HPDE6-E6E7 (cell line): ENCODE data around the gene B3GAT2.

Experiments used
- DNase-seq: peaks from one replicate; pipeline ENCODE4 v3.0.0; 2011; ENCODE audit warnings: missing footprints; ENCODE audit errors: extremely low spot score

The B3GAT2 gene

GRCh38 chr6:70842541-70842940 lies 114.3 kb downstream of the B3GAT2 start:
- no peak for DNase-seq

DNA sequence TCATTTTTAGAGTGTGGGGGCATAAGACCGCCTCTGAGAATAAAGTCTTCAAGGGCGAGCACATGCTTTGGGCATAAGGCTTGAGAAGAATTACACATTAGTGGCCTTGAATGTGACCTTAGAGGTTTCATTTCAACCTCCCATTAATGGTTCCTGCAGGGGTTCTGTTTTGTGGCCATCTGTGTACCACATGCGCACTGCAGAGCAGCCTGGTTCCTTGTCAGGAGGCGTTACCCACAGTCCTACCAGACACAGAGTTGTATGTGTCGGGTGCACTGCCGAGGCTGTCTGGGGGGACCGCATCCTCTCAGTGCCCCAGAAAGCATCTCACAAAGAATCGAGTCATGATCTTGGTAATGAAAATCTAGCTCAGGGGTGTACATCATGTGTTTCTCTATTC lies 115.7 kb downstream of the B3GAT2 start:
- no peak for DNase-seq

GRCh38 chr6:70839286-70840266 lies 117.3 kb downstream of the B3GAT2 start:
- DNase-seq, result no peak

GRCh38 chr6:70838907-70839285 lies 118.0 kb downstream of the B3GAT2 start:
- no peak for DNase-seq

DNA sequence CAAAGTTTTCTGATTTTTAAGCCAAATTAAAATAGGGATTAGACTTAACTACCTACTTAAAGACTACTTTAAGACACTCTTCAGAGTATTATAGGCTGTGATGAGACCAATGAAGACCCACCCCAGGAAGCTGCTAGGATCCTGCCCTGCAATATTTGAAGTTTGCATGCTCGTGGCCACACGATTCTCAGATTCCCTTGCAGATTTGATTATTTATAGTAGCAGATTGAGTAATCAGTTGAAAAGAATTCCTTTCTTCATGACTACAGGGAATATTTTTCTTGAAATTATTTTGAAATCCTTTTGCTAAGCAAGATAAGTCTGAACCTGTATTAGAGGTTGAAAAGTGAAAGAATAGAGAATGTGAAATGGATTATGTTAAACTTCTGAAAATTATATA lies 122.3 kb downstream of the B3GAT2 start:
- no peak for DNase-seq

DNA sequence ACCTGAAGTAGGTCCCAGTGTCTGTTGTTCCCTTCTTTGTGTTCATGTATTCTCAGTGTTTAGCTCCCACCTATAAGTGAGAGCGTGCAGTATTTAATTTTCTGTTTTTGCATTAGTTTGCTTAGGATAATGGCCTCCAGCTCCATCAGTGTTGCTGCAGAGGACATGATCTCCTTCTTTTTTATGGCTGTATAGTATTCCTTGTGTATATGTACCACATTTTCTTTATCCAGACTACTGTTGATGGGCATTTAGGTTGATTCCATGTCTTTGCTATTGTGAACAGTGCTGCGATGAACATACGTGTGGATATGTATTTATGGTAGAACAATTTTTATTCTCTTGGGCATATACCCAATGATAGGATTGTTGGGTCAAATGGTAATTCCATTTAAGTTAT lies 125.4 kb downstream of the B3GAT2 start:
- no peak for DNase-seq

- no peak for DNase-seq
Observed at GRCh38 chr6:70823651-70824050, 133.2 kb downstream of the B3GAT2 start.

- no peak for DNase-seq
Observed at GRCh38 chr6:70821751-70822150, 135.1 kb downstream of the B3GAT2 start.

- DNase-seq, result no peak
Observed at GRCh38 chr6:70820778-70821177, 136.1 kb downstream of the B3GAT2 start.

DNA sequence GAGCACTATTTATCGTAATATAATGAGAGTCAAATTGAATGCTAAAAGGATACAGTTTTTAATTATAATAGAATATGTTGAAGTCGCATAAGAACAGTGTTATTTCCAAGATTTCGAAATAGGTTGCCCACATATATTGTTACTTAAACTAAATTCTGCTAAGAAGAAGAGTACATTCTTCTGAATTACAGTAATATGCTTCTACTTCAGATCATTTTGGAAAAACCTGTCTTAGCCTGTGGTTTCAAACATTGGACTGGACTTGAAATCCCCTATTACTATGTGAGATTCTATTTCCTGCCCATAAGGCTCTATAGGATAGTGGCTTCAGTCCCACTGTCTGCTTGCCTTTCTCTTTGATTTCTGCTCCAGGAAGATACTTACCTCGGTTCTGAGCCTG lies 137.2 kb downstream of the B3GAT2 start:
- DNase-seq, result no peak

- no peak for DNase-seq
Observed at GRCh38 chr6:70813885-70814284, 143.0 kb downstream of the B3GAT2 start.

DNA sequence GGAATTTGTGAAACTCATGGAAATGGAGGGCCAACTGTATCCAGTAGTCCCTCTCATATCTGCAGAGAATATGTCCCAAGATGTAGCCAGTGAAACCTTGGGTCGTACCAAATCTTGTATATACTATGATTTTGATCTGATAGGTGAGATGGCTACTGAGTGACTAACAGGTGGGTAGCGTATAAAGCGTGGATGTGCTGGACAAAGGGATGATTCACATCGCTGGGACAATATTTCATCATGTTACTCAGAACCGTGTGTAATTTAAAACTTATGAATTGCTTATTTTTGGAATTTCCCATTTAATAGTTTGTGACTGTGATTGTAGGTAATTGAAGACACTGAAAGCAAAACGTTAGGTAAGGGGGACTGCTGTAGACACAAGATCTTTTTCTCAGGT lies 145.1 kb downstream of the B3GAT2 start:
- DNase-seq, result peak; percentile 19
